Activated CD8-positive, alpha-beta memory T cell treated with anti-CD3 and anti-CD28 coated beads, Interleukin-2, amount 50 U/mL, for 4 hours (primary cell): ENCODE results near the gene HNRNPM.

ENCODE experiments used
- DNase-seq: peaks from one replicate; pipeline ENCODE4 v3.0.0-alpha.2; 2020

Gene HNRNPM

GRCh38 chr19:8460516-8461298 is 15.9 kb downstream of the HNRNPM start:
- DNase-seq = no peak

- DNase-seq = no peak
Measured at GRCh38 chr19:8461376-8461775, 16.6 kb downstream of the HNRNPM start.

- no peak for DNase-seq
Measured at GRCh38 chr19:8461891-8462290, 17.1 kb downstream of the HNRNPM start.

GRCh38 chr19:8462571-8462970 is 17.8 kb downstream of the HNRNPM start:
- DNase-seq = no peak

GRCh38 chr19:8463365-8463764 is 18.6 kb downstream of the HNRNPM start:
- no peak for DNase-seq

GRCh38 chr19:8466018-8466417 is 21.2 kb downstream of the HNRNPM start:
- no peak for DNase-seq

GRCh38 chr19:8468124-8468523 is 23.3 kb downstream of the HNRNPM start:
- DNase-seq = no peak

GRCh38 chr19:8468761-8469373 is 24.1 kb downstream of the HNRNPM start:
- no peak for DNase-seq

GRCh38 chr19:8469613-8470368 is 25.0 kb downstream of the HNRNPM start:
- DNase-seq = no peak

GRCh38 chr19:8473648-8474476 is 29.1 kb downstream of the HNRNPM start:
- DNase-seq = no peak

GRCh38 chr19:8475005-8475404 is 30.2 kb downstream of the HNRNPM start:
- DNase-seq = no peak

GRCh38 chr19:8476524-8476923 is 31.7 kb downstream of the HNRNPM start:
- no peak for DNase-seq

GRCh38 chr19:8477889-8478288 is 33.1 kb downstream of the HNRNPM start:
- no peak for DNase-seq

- DNase-seq = no peak
Measured at GRCh38 chr19:8478598-8478997, 33.8 kb downstream of the HNRNPM start.

GRCh38 chr19:8481201-8481600 is 36.4 kb downstream of the HNRNPM start:
- DNase-seq = no peak

- no peak for DNase-seq
Measured at GRCh38 chr19:8481616-8482015, 36.8 kb downstream of the HNRNPM start.

GRCh38 chr19:8482696-8483095 is 37.9 kb downstream of the HNRNPM start:
- DNase-seq = no peak

GRCh38 chr19:8483165-8483564 is 38.4 kb downstream of the HNRNPM start:
- no peak for DNase-seq

- DNase-seq = no peak
Measured at GRCh38 chr19:8484331-8484894, 39.6 kb downstream of the HNRNPM start.

- DNase-seq = no peak
Measured at GRCh38 chr19:8485561-8486371, 41.0 kb downstream of the HNRNPM start.

- no peak for DNase-seq
Measured at GRCh38 chr19:8486661-8487136, 41.9 kb downstream of the HNRNPM start.
